GM21515 (cell line): ENCODE results near the gene DISP2.

Experiments used
- ATAC-seq: cut with Tn5 transposase; IDR thresholded peaks from one replicate; pipeline ENCODE4 v1.9.1; 2021; ENCODE audit not compliant: unreplicated experiment

DISP2 gene

GRCh38 chr15:40388941-40389823 is 31.2 kb downstream of the DISP2 start:
- no peak for ATAC-seq

- no peak for ATAC-seq
Measured at GRCh38 chr15:40389824-40390595, 32.0 kb downstream of the DISP2 start.

GRCh38 chr15:40392986-40393948 is 35.2 kb downstream of the DISP2 start:
- no peak for ATAC-seq

GRCh38 chr15:40397688-40398412 is 39.8 kb downstream of the DISP2 start:
- no peak for ATAC-seq

- peak; percentile 82 for ATAC-seq
Measured at GRCh38 chr15:40398413-40398873, 40.4 kb downstream of the DISP2 start.

- no peak for ATAC-seq
Measured at GRCh38 chr15:40399370-40399769, 41.4 kb downstream of the DISP2 start.

- ATAC-seq = peak; percentile 78
Measured at GRCh38 chr15:40405501-40406381, 47.7 kb downstream of the DISP2 start, which contains the start of gene IVD. IVD (plus strand) TSS chr15:40405795; CDS start chr15:40405828, 33 bp downstream.

GRCh38 chr15:40407330-40407990 is 49.4 kb downstream of the DISP2 start:
- peak; percentile 58 for ATAC-seq

- no peak for ATAC-seq
Measured at GRCh38 chr15:40409366-40409765, 51.3 kb downstream of the DISP2 start.

- ATAC-seq = no peak
Measured at GRCh38 chr15:40410476-40410875, 52.5 kb downstream of the DISP2 start.

GRCh38 chr15:40412095-40412759 is 54.2 kb downstream of the DISP2 start:
- ATAC-seq = no peak

- no peak for ATAC-seq
Measured at GRCh38 chr15:40413036-40413435, 55.0 kb downstream of the DISP2 start.

GRCh38 chr15:40414816-40415215 is 56.8 kb downstream of the DISP2 start:
- ATAC-seq = no peak

- no peak for ATAC-seq
Measured at GRCh38 chr15:40415226-40415625, 57.2 kb downstream of the DISP2 start.

- ATAC-seq = no peak
Measured at GRCh38 chr15:40416056-40416455, 58.0 kb downstream of the DISP2 start.

GRCh38 chr15:40418126-40418525 is 60.1 kb downstream of the DISP2 start:
- no peak for ATAC-seq

GRCh38 chr15:40420071-40420713 is 62.2 kb downstream of the DISP2 start:
- no peak for ATAC-seq
